MCF 10A (cell line): ENCODE results near the gene CCDC15. TPM values are rescaled to one million over a fixed set of nuclear protein-coding genes. Genes with fewer than 3 reads are reported as not detected.

Experiments
- BruUV-seq: library from RNA; stranded (reverse); fragments of 400-500 nt; replicated peaks from 2 replicates; lab custom pipeline; 2021; lab: Mats Ljungman, UMichigan
- CTCF ChIA-PET: fragments of 300-600 bp; sonication (Branson Sonifier 250); formaldehyde crosslinking; extraction: SDS; loops from one replicate; lab custom pipeline; 2021; ENCODE audit warnings: antibody characterized with exemption, inconsistent platforms; lab: Yijun Ruan, JAX
- POLR2A ChIA-PET: fragments of 300-600, 350-650 bp; sonication (Branson Sonifier 250); formaldehyde crosslinking; extraction: SDS; loops from one replicate; lab custom pipeline; 2020; ENCODE audit warnings: antibody characterized with exemption, inconsistent platforms; lab: Yijun Ruan, JAX
- DNase-seq: peaks from one replicate; pipeline ENCODE4 v3.0.0-alpha.2; 2018; ENCODE audit not compliant: unreplicated experiment
- H3K27ac Mint-ChIP-seq: one replicate; pipeline ENCODE4 v1.8.0; 2022; ENCODE audit warnings: mild to moderate bottlenecking, low read depth, mixed read lengths; ENCODE audit not compliant: unreplicated experiment
- H3K27me3 Mint-ChIP-seq: one replicate; pipeline ENCODE4 v1.8.0; 2022; ENCODE audit warnings: mixed read lengths; ENCODE audit not compliant: insufficient read depth, unreplicated experiment
- H3K36me3 Mint-ChIP-seq: one replicate; pipeline ENCODE4 v1.8.0; 2022; ENCODE audit warnings: mild to moderate bottlenecking, moderate library complexity, mixed read lengths; ENCODE audit not compliant: insufficient read depth, unreplicated experiment
- H3K4me1 Mint-ChIP-seq: one replicate; pipeline ENCODE4 v1.8.0; 2022; ENCODE audit warnings: mixed read lengths; ENCODE audit not compliant: insufficient read depth, unreplicated experiment
- H3K4me3 Mint-ChIP-seq: one replicate; pipeline ENCODE4 v1.8.0; 2022; ENCODE audit warnings: mild to moderate bottlenecking, moderate library complexity, mixed read lengths; ENCODE audit not compliant: unreplicated experiment
- H3K9me3 Mint-ChIP-seq: one replicate; pipeline ENCODE4 v1.8.0; 2022; ENCODE audit warnings: mixed read lengths; ENCODE audit not compliant: unreplicated experiment
- intact Hi-C: fragments of 100-400 bp; cut with micrococcal nuclease; formaldehyde crosslinking; loops from 2 replicates; pipeline ENCODE4 v1.14.1; 2022
- total RNA-seq: library from RNA; stranded (reverse); gene quantifications from 2 replicates; pipeline ENCODE4 v1.2.3, GENCODE V29; 2022
- TF ChIP-seq, protein P1 (sequence below): fragments of 200-600 bp; IDR thresholded peaks from one replicate; pipeline ENCODE4 v1.8.0; 2022; ENCODE audit warnings: antibody characterized with exemption, mild to moderate bottlenecking; ENCODE audit not compliant: unreplicated experiment

Gene CCDC15
- total RNA-seq, 1 experiment from 2014 or later = 2.8 TPM

DNA sequence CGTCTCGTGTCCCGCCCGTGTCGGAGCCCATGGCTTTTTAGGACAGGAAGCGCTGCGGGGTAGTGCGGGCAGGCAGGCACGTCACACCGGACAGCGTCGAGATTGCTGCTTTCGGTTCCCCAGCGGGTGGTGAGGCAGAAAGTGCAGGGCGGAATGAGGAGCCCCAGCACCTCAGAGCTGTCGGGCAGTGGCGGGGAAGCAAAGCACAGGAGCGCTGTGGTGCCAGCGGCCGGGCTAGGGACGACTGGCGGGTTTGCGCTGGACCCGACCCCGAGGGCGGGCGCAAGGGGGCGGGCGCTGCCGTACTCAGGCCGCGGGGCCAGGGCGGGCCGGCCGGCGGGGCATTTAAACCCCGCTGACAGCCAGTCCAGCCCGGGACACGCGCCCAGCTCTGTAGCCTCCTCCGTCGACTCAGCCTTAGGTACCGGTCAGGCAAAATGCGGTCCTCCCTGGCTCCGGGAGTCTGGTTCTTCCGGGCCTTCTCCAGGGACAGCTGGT lies 109.0 kb downstream of the CCDC15 start, which contains the start of gene SLC37A2:
TSS of gene SLC37A2 (plus strand) at position 375 of the 498 bp plus-strand sequence. CDS start at position 438, 63 bp downstream.
- Mint-ChIP-seq H3K27ac (peak within 1 kb of the TSS; percentile 54), H3K27me3 (no peaks in the 10 kb centered on the region), H3K4me1 (no peaks in the 10 kb centered on the region), H3K36me3 (no peaks in the 10 kb centered on the region), H3K9me3 (no peaks in the 10 kb centered on the region), H3K4me3 (peak within 1 kb of the TSS; percentile 86)
- intact Hi-C loops = loop anchor here (1.0 to 5.0 kb wide), 2 partner anchors 49 to 78 kb away; partner anchors contain the start of gene TMEM218
- ChIA-PET CTCF (interaction anchor here (0.8 to 2.3 kb wide), 7 partner anchors 10 to 79 kb away, joined by 3 to 11 read pairs (median 5); no protein-coding TSS in a partner anchor), POLR2A (interaction anchor here (0.7 to 1.6 kb wide), 5 partner anchors 14 to 506 kb away, joined by 3 to 6 read pairs (median 3); partner anchors contain the start of genes EI24, MSANTD2 and TMEM218)
- BruUV-seq = no TSS peak
- TF ChIP-seq, protein P1, sequence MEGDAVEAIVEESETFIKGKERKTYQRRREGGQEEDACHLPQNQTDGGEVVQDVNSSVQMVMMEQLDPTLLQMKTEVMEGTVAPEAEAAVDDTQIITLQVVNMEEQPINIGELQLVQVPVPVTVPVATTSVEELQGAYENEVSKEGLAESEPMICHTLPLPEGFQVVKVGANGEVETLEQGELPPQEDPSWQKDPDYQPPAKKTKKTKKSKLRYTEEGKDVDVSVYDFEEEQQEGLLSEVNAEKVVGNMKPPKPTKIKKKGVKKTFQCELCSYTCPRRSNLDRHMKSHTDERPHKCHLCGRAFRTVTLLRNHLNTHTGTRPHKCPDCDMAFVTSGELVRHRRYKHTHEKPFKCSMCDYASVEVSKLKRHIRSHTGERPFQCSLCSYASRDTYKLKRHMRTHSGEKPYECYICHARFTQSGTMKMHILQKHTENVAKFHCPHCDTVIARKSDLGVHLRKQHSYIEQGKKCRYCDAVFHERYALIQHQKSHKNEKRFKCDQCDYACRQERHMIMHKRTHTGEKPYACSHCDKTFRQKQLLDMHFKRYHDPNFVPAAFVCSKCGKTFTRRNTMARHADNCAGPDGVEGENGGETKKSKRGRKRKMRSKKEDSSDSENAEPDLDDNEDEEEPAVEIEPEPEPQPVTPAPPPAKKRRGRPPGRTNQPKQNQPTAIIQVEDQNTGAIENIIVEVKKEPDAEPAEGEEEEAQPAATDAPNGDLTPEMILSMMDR = peak; percentile 15
- DNase-seq = peak; percentile 62

DNA sequence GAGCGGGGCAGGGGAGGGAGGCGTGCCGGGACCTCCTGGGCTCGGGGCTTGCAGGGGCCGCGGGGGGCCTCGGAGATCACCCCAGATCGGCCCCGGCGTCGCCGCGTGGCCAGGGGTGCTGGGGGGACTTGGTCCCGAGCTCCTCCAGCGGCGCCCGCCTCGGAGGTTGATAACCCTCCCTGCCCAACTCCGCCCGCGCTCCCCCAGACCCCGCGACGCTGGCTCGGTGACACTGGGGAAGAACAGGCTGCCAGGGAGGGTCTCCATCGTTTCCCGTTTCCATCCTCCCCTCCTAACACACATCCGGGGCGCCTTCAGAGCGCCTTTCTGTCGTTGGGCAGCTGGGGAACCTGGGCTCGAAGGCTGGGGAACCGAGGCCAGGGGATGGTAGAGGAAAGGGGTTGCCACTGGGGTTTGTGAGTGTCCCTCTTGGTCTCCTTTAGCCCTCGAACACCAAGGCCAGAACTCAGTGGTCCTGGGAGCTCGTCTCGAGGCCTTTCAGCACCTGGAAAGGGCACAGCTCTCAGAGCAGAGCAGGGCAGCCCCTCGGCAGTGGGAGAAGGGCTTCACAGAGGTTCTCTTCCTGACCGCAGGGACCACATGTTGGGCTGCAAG lies 109.5 kb downstream of the CCDC15 start:
- Mint-ChIP-seq H3K9me3 (no peaks in the 10 kb centered on the region), H3K4me1 (no peaks in the 10 kb centered on the region), H3K27me3 (no peaks in the 10 kb centered on the region), H3K36me3 (no peaks in the 10 kb centered on the region), H3K27ac (no peak overlapping the region), H3K4me3 (peak overlapping the region; percentile 86)
- TF ChIP-seq, protein P1 = no peak
- CTCF ChIA-PET = interaction anchor here (0.7 to 2.3 kb wide), 8 partner anchors 11 to 292 kb away, joined by 3 to 11 read pairs (median 4); no protein-coding TSS in a partner anchor
- no peak for DNase-seq
- no TSS peak for BruUV-seq
- intact Hi-C loops = loop anchor here (1.0 to 5.0 kb wide), 2 partner anchors 49 to 78 kb away; partner anchors contain the start of gene TMEM218
- POLR2A ChIA-PET = interaction anchor here (0.7 to 1.6 kb wide), 5 partner anchors 13 to 506 kb away, joined by 3 to 6 read pairs (median 3); partner anchors contain the start of genes EI24, MSANTD2 and TMEM218

DNA sequence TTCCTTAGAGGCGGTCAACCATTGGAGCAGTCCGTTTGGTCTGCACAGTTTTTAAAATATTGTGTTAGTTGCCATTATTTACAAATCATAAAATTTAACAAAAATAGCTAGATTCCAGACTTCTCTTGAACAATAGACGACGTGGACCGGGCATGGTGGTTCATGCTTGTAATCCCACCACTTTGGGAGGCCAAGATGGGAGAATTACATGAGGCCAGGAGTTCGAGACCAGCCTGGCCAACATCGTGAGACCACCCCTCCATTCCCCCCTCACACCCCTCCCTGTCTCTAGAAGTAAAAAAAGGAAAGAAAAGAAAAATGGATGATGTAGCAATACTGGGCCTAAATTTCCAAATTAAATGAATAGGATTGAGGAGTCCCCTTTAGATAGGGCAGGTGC lies 110.1 kb downstream of the CCDC15 start:
- no peak for DNase-seq
- H3K9me3 Mint-ChIP-seq = no peaks in the 10 kb centered on the region
- H3K36me3 Mint-ChIP-seq = no peaks in the 10 kb centered on the region
- ChIA-PET CTCF (interaction anchor here (0.6 to 2.3 kb wide), 6 partner anchors 11 to 292 kb away, joined by 3 to 11 read pairs (median 4); no protein-coding TSS in a partner anchor), POLR2A (interaction anchor here (1.3 to 1.7 kb wide), 3 partner anchors 19 to 264 kb away, joined by 3 to 6 read pairs (median 6); partner anchors contain the start of genes MSANTD2 and TMEM218)
- intact Hi-C loops = loop anchor here (5.0 kb wide), 1 partner anchor 48 kb away; the partner anchor contains the start of gene TMEM218
- TF ChIP-seq, protein P1 = no peak
- H3K4me1 Mint-ChIP-seq = peaks cover under 1% of the 10 kb centered on the region
- H3K27ac Mint-ChIP-seq = no peak overlapping the region
- peak overlapping the region; percentile 86 for H3K4me3 Mint-ChIP-seq
- no peaks in the 10 kb centered on the region for H3K27me3 Mint-ChIP-seq
- BruUV-seq = no TSS peak

DNA sequence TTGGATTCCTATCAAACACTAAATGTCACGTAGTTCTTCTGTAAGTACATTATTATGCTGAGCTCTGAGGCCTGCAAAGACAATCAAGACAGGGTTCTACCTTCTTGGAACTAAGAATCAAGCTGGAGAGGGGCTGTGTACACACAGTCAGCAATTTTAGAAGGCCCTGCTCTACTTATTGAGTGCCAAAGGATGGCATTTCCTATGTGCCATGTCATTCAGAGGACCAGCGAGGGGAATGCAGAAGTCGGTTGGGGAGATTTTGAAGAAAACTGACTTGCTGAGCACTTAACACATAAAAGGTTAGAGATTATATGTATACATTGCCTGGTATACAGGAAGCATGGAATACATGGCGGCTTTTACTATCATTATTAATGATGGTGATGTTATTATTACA lies 114.4 kb downstream of the CCDC15 start:
- no peak for DNase-seq
- H3K4me3 Mint-ChIP-seq = no peak overlapping the region
- POLR2A ChIA-PET = interaction anchor here (1.0 to 1.3 kb wide), 2 partner anchors 8 to 43 kb away, joined by 3 to 5 read pairs; partner anchors contain the start of gene TMEM218
- no peak overlapping the region for H3K27ac Mint-ChIP-seq
- H3K27me3 Mint-ChIP-seq = no peaks in the 10 kb centered on the region
- no peaks in the 10 kb centered on the region for H3K36me3 Mint-ChIP-seq
- H3K4me1 Mint-ChIP-seq = peaks cover 26% of the 10 kb centered on the region
- intact Hi-C loops = no loop called here
- TF ChIP-seq, protein P1 = no peak
- no peaks in the 10 kb centered on the region for H3K9me3 Mint-ChIP-seq
- no TSS peak for BruUV-seq
- CTCF ChIA-PET = interaction anchor here (2.7 kb wide), 1 partner anchor 15 kb away, joined by 7 read pairs; no protein-coding TSS in a partner anchor
